Ectodermal cell (in vitro differentiated cells): ENCODE data around the gene TSPAN18.

Experiments
- H3K27ac ChIP-seq: 2 replicates; pipeline ENCODE4 v1.7.0; 2013; ENCODE audit warnings: mild to moderate bottlenecking, low read depth, low read length; ENCODE audit not compliant: insufficient read depth, poor library complexity, severe bottlenecking
- H3K27me3 ChIP-seq: 2 replicates; pipeline ENCODE4 v1.7.0; 2013; ENCODE audit warnings: mild to moderate bottlenecking, low read length; ENCODE audit not compliant: insufficient read depth, control insufficient read depth, poor library complexity, severe bottlenecking
- H3K36me3 ChIP-seq: one replicate; pipeline ENCODE4 v1.7.0; 2013; ENCODE audit warnings: low read length; ENCODE audit not compliant: control insufficient read depth, insufficient read depth
- H3K4me1 ChIP-seq: one replicate; pipeline ENCODE4 v1.7.0; 2013; ENCODE audit warnings: low read length; ENCODE audit not compliant: control insufficient read depth, insufficient read depth
- H3K4me3 ChIP-seq: 2 replicates; pipeline ENCODE4 v1.7.0; 2013; ENCODE audit warnings: low read depth, low read length, control low read depth; ENCODE audit not compliant: insufficient read depth
- H3K9me3 ChIP-seq: 2 replicates; pipeline ENCODE4 v1.7.0; 2013; ENCODE audit warnings: mild to moderate bottlenecking, low read length, moderate library complexity; ENCODE audit not compliant: control insufficient read depth
- whole genome bisulfite sequencing, 2 experiments: methylation state at CpG; one replicate each; pipeline ENCODE4 v1.1.7; 2013; ENCODE audit warnings: missing lambda C conversion rate in 2 of 2; 5-methylcytosine and 5-hydroxymethylcytosine counted together

TSPAN18 gene

DNA sequence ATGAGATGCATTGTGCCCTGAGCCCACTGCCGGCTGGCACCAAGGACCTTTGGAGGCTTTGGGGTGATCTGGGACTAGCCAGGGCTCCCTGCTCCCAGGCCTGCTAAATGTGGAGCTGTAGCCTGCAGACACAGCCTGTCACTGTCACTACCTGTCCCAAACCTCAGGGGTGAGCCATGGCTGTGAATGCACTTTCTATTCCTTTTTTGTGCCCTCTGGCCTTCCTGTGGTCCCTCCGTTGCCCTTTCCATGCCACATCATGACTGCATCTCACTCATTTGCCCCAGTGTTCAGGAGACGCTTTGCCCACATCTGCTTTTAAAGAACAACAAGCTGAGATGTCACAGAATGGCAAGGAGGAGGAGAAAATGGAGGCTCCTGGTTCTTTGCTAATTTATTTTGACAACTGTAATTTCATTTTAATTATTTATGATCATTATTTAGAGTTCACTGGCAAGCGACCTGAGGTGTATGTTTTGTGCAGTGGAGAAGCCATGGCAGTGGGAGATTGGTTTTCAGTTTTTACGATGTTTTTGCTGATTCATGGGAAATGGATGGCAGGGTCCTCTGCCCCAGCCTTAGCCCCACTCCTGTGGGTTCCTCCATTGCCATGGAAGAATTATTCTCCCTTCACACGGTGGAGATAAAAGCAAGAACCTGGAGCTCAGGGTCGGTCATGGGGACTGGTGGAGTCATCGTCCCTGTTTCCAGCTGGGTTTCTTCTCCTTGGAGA lies 69.2 kb downstream of the TSPAN18 start:
- no peak overlapping the region for H3K4me3 ChIP-seq
- H3K9me3 ChIP-seq: no peaks in the 10 kb centered on the region
- H3K27me3 ChIP-seq: no peaks in the 10 kb centered on the region
- no peak overlapping the region for H3K27ac ChIP-seq
- no peaks in the 10 kb centered on the region for H3K36me3 ChIP-seq
- H3K4me1 ChIP-seq: peaks cover 20% of the 10 kb centered on the region
- 89 to 90% methylated on average over 8 of the region's 8 CpGs for WGBS, 2 experiments

DNA sequence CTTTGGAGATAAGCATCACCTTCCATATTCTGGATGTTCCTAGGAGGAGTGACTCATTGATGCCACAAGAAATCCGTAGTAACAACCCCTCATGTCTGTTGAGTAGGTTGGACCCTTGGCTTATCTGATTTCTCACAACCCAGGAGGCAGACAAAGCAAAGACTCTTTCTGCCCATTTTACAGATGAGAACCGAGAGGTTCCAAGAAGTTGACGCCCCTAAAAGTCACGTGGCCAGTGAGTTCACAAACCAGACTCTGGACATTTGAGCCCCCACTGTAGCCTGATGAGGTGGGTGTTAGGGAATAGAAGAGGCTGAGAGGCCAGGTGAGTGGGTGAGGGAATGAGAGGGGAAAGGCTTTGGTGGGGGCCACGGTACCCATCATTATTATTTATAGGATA lies 70.3 kb downstream of the TSPAN18 start:
- H3K9me3 ChIP-seq: no peaks in the 10 kb centered on the region
- no peak overlapping the region for H3K27ac ChIP-seq
- H3K4me1 ChIP-seq: peaks cover 23% of the 10 kb centered on the region
- H3K27me3 ChIP-seq: no peaks in the 10 kb centered on the region
- H3K4me3 ChIP-seq: no peak overlapping the region
- no peaks in the 10 kb centered on the region for H3K36me3 ChIP-seq
- WGBS, 2 experiments: 92 to 95% methylated on average over 5 of the region's 5 CpGs

DNA sequence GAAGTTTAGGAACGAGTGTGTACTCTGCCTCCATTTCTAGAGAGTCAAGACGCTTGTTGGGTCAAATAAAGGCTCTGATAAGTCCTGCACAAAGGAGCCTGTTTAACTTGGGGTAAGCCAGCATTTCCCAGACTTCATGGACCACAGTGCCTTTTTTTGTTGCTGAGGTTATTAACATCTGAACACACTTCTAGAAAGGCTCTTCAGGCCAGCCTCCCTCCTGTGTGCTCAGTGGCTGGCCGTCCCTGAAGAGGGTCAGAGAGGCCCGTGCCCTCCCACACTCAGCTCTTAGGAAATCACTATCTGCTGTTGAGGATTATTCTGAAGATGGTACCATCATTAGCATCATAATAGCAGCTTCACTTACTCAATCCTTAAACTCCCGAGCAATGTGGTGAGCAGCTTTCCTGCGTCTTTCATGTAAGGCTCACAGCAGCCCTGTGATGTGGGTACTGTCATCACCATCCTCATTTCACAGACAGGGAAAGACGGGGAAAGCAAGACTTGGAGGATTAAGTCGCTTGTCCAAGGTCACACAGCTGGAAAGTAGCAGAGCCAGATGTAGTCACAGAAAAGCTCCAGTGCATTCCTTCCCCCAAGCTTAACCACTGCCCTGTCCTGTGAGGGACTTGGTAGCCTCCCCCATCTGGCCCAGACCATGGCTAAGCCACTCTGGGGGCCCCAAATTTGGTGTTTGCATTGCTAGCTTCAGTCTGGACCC lies 71.3 kb downstream of the TSPAN18 start:
- Histone ChIP-seq H3K27me3 (no peaks in the 10 kb centered on the region), H3K4me1 (peaks cover 33% of the 10 kb centered on the region), H3K27ac (peak overlapping the region; percentile 72), H3K36me3 (no peaks in the 10 kb centered on the region), H3K4me3 (no peak overlapping the region), H3K9me3 (no peaks in the 10 kb centered on the region)
- WGBS, 2 experiments: 14% methylated on average over 8 of the region's 8 CpGs

DNA sequence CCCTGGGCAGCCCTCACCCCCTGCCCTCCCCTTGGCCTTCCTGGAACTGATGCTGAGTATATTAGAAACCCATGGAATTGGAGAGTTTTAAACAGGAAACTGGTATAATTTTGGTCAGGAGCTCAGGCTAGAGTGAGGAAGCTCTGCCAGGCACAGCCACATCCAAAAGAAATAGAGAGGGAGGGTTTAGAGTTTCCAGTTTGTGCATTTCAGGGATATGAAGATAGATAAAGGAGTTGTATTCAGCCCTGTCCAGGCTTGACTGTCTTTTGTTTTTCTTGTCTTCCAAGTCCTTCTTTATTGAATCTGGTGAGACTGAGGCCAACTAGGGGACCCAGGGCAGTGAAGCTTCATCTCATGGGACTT lies 71.8 kb downstream of the TSPAN18 start:
- H3K27ac ChIP-seq: peak overlapping the region; percentile 72
- H3K4me1 ChIP-seq: peaks cover 33% of the 10 kb centered on the region
- H3K27me3 ChIP-seq: no peaks in the 10 kb centered on the region
- no peaks in the 10 kb centered on the region for H3K9me3 ChIP-seq
- no peak overlapping the region for H3K4me3 ChIP-seq
- no peaks in the 10 kb centered on the region for H3K36me3 ChIP-seq

DNA sequence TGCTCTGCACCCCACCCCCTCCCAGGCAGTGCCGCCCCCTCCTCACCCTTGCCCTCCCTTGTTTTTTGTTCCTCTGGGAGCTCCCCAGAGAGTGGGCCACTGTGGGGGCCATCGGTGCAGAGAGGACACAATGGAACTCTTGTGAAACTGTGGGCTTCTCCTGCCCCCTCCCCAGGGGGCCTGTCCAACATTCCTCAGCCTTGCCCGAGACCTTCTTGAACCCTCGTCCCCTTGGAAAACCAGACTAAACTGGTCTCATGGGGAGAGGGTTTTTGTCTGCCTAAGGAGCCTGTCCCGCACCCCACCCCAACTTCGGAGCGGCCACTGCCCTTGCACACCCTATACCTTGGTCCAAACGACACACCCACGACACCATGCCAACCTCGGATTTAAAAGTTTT lies 72.2 kb downstream of the TSPAN18 start:
- Histone ChIP-seq H3K27ac (peak overlapping the region; percentile 72), H3K4me1 (peaks cover 31% of the 10 kb centered on the region), H3K9me3 (no peaks in the 10 kb centered on the region), H3K36me3 (no peaks in the 10 kb centered on the region), H3K4me3 (no peak overlapping the region), H3K27me3 (no peaks in the 10 kb centered on the region)
- WGBS, 2 experiments: 48 to 56% methylated on average over 9 to 10 of the region's 10 CpGs

DNA sequence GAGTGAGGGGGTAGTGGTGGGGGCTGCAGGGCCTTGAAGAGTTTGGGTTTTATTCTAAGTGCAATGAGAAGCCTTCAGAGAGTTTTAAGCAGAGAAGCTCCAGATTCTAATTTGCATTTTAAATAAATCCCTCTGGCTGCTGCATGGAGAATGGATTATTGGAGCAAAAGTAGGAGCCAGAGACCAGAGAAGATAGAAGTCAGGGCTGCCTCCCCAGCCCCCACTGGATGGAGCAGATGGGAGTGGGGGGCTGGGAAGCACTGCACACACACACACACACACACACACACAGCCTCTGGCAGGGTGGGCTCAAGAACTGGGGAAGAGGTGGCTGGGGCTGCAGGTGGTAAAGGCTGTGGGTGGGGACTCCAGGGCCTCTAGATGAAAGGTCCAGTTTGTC lies 75.6 kb downstream of the TSPAN18 start:
- Histone ChIP-seq H3K27me3 (no peaks in the 10 kb centered on the region), H3K4me1 (peaks cover 36% of the 10 kb centered on the region), H3K27ac (no peak overlapping the region), H3K9me3 (no peaks in the 10 kb centered on the region), H3K36me3 (no peaks in the 10 kb centered on the region), H3K4me3 (no peak overlapping the region)

DNA sequence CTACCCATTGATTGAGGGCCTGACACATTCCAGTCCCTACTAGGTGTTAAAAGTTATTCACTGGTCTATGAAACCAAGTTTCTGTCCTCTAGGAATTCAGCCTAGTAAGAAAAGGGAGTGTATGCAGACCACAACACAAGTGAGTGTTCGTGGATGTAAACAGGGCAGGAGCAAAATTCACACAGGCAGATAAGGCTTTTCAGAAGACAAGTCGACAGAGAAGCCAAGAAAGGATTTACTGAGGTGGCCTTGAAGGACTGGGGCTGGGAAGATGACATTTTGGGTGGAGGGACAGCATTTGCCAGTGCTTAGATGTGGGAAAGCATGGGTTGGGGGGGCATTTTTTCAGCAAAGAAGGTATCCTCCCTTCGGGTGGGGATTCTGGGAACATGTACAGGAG lies 76.2 kb downstream of the TSPAN18 start:
- Histone ChIP-seq H3K4me1 (peaks cover 34% of the 10 kb centered on the region), H3K36me3 (no peaks in the 10 kb centered on the region), H3K4me3 (no peak overlapping the region), H3K27ac (no peak overlapping the region), H3K27me3 (no peaks in the 10 kb centered on the region), H3K9me3 (no peaks in the 10 kb centered on the region)
- 90 to 92% methylated on average over 3 of the region's 3 CpGs for WGBS, 2 experiments

DNA sequence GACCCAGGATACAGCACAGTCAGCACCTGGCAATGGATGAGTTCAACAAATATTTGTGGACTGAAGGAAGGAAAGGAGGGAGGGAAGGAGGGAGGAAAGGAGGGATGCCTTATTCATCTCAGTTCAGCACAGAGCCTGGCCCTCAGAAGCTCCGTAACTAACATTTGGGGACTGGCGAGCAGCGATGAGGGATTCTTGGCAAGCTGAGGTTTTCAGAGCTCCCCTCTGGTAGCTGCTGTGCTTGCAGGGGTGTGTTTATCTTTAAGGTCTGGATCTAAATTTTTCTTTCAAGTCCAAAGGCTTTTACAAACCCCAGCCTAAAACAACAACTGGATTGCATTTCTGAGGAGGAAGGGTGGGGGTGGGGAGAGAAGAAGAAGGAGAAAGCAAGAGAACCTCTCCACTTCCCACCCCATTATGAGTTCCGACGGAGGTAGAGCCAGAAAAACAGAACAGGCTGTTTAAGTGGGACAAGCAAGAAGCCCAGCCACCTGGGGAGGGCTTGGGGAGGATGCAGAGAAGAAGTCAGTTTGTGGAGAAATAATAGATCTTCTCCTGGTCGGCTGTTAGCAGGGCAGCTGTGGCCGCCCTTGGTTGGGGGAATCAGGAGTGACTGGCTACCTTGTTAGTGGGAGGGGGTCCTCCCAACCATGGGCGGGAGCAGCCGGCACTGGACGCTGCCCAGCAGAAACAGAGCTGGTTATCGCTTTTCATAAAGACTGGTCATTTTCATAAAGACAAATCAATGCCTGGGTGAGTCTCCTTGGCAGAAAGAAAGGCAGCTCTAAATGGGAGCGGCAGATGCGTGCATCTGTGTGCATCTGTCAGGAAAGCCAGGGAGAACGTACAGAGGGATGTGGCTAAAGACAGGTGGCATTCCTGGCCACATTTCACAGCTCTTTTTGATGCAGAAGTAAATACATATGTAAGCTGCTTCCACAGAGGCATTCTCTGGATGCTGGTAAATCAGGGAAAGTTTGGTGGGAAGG lies 78.0 kb downstream of the TSPAN18 start:
- Histone ChIP-seq H3K4me1 (peaks cover 20% of the 10 kb centered on the region), H3K36me3 (no peaks in the 10 kb centered on the region), H3K9me3 (no peaks in the 10 kb centered on the region), H3K27ac (no peak overlapping the region), H3K4me3 (no peak overlapping the region), H3K27me3 (no peaks in the 10 kb centered on the region)
- WGBS, 2 experiments: 73 to 75% methylated on average over 12 to 14 of the region's 14 CpGs

DNA sequence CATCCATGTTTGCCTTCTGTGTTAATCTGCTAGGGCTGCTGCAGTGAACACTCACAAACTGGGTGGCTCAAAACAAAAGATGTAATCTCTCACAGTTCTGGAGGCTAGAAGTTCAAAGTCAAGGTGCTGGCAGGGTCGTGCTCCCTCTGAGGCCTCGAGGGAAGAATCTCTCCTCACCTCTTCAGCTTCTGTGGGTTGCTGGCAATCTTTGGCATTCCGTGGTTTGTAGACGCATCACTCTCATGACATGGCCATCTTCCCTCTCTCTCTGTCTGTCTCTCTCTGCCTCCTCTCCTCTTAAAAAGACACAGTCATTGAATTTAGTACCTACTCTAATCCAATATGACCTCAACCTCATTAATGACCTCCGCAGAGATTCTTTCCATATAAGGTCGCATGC lies 78.8 kb downstream of the TSPAN18 start:
- Histone ChIP-seq H3K9me3 (no peaks in the 10 kb centered on the region), H3K4me1 (peaks cover 20% of the 10 kb centered on the region), H3K36me3 (no peaks in the 10 kb centered on the region), H3K4me3 (no peak overlapping the region), H3K27me3 (no peaks in the 10 kb centered on the region), H3K27ac (no peak overlapping the region)
- WGBS, 2 experiments: 73 to 75% methylated on average over 6 of the region's 6 CpGs
